Measurements from ENCODE around the gene DPYD.

Gene DPYD

GRCh38 chr1:97895278-97895677 lies 25.6 kb downstream of the DPYD start:
- peaks cover 9% of the 10 kb centered on the region for H3K4me1 Mint-ChIP-seq (ENCODE audit: low read depth)

DNA sequence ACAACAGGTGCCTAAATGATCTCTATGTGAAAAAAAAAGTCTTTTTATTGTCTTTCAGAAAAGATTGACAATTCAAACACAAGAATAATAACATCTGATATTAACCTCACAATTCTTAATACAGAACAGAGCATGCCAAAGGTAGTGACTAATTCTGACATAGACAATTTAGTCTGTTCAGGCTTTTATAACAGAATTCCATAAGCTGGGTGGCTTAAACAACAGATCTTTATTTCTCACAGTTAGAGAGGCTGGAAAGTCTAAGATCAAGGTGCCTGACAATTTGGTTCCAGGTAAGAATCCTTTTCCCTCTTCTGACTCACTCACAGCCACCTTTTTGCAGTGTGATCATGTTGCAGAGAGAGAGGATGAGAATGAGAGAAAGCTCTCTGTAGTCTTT lies 27.0 kb downstream of the DPYD start:
- H3K27ac Mint-ChIP-seq: no peak overlapping the region
- H3K36me3 Mint-ChIP-seq (ENCODE audit: low read depth): peaks cover 10% of the 10 kb centered on the region
- H3K4me3 Mint-ChIP-seq: no peak overlapping the region
- H3K4me1 Mint-ChIP-seq (ENCODE audit: low read depth): peaks cover 9% of the 10 kb centered on the region
- H3K27me3 Mint-ChIP-seq (ENCODE audit: low read depth): no peaks in the 10 kb centered on the region
- peaks cover 10% of the 10 kb centered on the region for H3K9me3 Mint-ChIP-seq
- no peak for DNase-seq (ENCODE audit: low spot score)

More at GRCh38 chr1:97895278-97895677, 25.6 kb downstream of the DPYD start:
- peaks cover 10% of the 10 kb centered on the region for H3K9me3 Mint-ChIP-seq
- peaks cover 16% of the 10 kb centered on the region for H3K36me3 Mint-ChIP-seq (ENCODE audit: low read depth)
- H3K4me3 Mint-ChIP-seq: no peak overlapping the region
- no peak for DNase-seq (ENCODE audit: low spot score)
- no peaks in the 10 kb centered on the region for H3K27me3 Mint-ChIP-seq (ENCODE audit: low read depth)
- H3K27ac Mint-ChIP-seq: no peak overlapping the region

GRCh38 chr1:97886199-97886598 lies 34.6 kb downstream of the DPYD start:
- Mint-ChIP-seq H3K9me3 (peaks cover 17% of the 10 kb centered on the region), H3K27me3 (ENCODE audit: low read depth) (no peaks in the 10 kb centered on the region), H3K36me3 (ENCODE audit: low read depth) (peaks cover 20% of the 10 kb centered on the region), H3K4me1 (ENCODE audit: low read depth) (peaks cover 9% of the 10 kb centered on the region), H3K27ac (no peak overlapping the region), H3K4me3 (no peak overlapping the region)
- DNase-seq (ENCODE audit: low spot score): no peak

DNA sequence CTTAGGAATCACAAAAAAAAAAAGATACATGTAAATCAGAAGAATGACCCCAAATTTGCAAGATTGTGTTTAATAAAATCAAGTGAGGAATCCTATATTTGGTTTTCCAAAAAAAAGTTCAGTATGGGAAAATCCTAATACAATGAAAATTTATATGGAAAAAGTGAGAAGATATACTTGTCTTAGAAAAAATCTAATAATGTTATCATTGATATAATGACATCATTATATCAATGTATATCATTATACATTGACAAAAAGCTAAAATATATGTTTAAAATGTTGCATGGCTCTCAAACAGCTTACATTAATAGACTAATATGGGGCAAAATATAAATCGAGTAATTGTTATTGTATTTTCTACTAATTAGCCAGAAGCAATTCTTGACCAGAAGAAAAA lies 37.0 kb downstream of the DPYD start:
- DNase-seq (ENCODE audit: low spot score): no peak
- Mint-ChIP-seq H3K27me3 (ENCODE audit: low read depth) (no peaks in the 10 kb centered on the region), H3K27ac (no peak overlapping the region), H3K4me3 (no peak overlapping the region), H3K4me1 (ENCODE audit: low read depth) (peaks cover 9% of the 10 kb centered on the region), H3K9me3 (peaks cover 10% of the 10 kb centered on the region), H3K36me3 (ENCODE audit: low read depth) (peaks cover 25% of the 10 kb centered on the region)

DNA sequence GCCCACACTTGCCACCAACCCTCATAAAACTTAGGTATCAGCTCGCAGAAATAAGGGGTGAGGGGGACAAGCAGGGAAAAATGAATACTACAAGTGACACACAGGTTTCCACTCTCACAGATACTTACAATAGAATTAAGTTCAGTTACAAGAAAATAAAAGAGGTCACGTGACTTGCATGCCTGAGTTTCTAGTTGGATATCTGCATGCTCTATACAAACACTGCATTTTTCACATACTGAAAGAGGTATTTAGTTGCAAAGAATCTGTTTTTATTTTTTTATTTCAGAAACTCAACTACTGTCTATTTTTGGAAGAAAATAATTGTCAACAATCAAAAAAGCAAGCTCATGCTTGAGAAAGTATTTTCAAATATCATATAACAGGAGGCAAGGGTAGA lies 43.5 kb downstream of the DPYD start:
- no peaks in the 10 kb centered on the region for H3K27me3 Mint-ChIP-seq (ENCODE audit: low read depth)
- no peak overlapping the region for H3K27ac Mint-ChIP-seq
- H3K9me3 Mint-ChIP-seq: no peaks in the 10 kb centered on the region
- no peaks in the 10 kb centered on the region for H3K4me1 Mint-ChIP-seq (ENCODE audit: low read depth)
- peaks cover 22% of the 10 kb centered on the region for H3K36me3 Mint-ChIP-seq (ENCODE audit: low read depth)
- H3K4me3 Mint-ChIP-seq: no peak overlapping the region
- DNase-seq (ENCODE audit: low spot score): no peak

DNA sequence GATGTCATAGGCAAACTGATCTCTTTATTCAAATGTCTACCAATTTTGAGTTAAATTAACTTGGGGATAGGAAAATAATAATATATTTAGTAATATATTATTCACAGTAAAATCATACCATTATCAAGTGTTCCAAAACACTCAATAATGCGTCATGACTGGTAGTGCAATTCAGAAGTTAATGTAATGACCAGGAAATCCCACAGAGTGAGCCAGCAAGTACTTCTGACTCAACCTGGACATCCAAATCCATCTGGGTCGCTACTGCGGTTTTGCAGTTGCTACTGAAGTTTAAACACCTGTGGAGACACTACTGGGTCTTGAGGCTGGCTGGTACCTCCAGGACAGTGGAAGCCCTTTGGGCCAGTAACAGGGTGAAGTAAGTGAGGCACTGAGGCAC lies 44.8 kb downstream of the DPYD start:
- peaks cover 17% of the 10 kb centered on the region for H3K36me3 Mint-ChIP-seq (ENCODE audit: low read depth)
- no peak overlapping the region for H3K4me3 Mint-ChIP-seq
- H3K27ac Mint-ChIP-seq: no peak overlapping the region
- no peak for DNase-seq (ENCODE audit: low spot score)
- no peaks in the 10 kb centered on the region for H3K27me3 Mint-ChIP-seq (ENCODE audit: low read depth)
- H3K9me3 Mint-ChIP-seq: no peaks in the 10 kb centered on the region
- H3K4me1 Mint-ChIP-seq (ENCODE audit: low read depth): no peaks in the 10 kb centered on the region

DNA sequence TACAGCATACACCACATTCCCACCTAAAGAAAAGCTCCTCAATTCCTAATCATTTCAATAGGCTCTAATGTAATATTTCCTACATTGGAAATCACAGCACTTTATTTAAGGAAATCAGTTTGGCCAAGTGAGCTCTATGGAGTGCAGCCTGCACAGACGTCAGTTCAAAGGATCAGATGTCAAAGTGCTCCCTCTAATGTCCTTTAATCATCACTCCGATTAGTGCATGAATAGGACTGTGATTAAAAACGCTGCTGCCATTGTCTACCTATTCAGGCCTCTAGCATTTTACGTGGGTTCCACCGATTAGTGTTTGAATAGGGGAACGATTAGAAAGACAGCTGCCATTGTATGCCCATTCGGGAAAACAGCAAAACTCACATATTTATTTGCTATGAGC lies 50.2 kb downstream of the DPYD start:
- Mint-ChIP-seq H3K27me3 (ENCODE audit: low read depth) (no peaks in the 10 kb centered on the region), H3K27ac (no peak overlapping the region), H3K4me3 (no peak overlapping the region), H3K9me3 (peaks cover 5% of the 10 kb centered on the region), H3K4me1 (ENCODE audit: low read depth) (peaks cover 6% of the 10 kb centered on the region), H3K36me3 (ENCODE audit: low read depth) (peaks cover 14% of the 10 kb centered on the region)
- DNase-seq (ENCODE audit: low spot score): no peak

DNA sequence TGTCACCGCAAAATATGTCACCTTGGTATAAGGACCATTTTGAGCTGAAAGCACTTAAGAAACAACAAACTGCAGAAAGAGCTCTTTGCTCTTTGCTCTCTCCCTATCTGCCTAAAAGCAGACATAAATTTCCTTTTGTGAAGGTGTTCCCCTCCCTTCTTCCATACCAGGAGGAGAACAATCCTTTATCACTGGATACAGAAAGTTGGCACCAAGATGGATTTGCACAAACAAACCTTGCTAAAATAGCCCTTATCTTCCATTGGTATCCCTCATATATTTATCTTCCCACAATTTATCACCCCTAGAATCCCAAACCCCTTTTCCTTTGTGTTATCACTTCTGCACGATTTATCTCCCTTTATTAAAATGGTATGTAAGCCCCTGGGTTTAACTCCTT lies 51.4 kb downstream of the DPYD start:
- Mint-ChIP-seq H3K36me3 (ENCODE audit: low read depth) (peaks cover 16% of the 10 kb centered on the region), H3K4me1 (ENCODE audit: low read depth) (peaks cover 14% of the 10 kb centered on the region), H3K4me3 (no peak overlapping the region), H3K27ac (no peak overlapping the region), H3K9me3 (peaks cover 5% of the 10 kb centered on the region), H3K27me3 (ENCODE audit: low read depth) (no peaks in the 10 kb centered on the region)
- no peak for DNase-seq (ENCODE audit: low spot score)

DNA sequence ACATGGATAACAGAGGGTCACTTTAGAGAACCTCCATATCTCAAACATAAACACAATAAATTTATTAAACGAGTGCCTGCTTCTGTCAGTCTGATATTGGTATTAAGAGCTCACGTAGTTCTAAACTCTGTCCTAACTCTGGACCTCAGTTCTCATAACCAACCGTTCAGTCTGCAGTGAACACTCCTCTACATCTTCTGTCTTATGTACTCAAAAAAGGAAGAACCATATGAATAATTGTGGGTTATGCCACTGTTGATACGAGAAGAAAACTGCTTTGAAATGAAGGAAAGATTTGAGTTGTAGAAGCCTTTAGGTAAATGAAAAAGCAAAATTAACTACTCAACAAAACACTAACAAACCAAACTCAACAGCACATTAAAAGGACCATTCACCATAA lies 53.7 kb downstream of the DPYD start:
- DNase-seq (ENCODE audit: low spot score): no peak
- Mint-ChIP-seq H3K4me3 (no peak overlapping the region), H3K9me3 (peaks cover 5% of the 10 kb centered on the region), H3K27me3 (ENCODE audit: low read depth) (no peaks in the 10 kb centered on the region), H3K4me1 (ENCODE audit: low read depth) (peaks cover 19% of the 10 kb centered on the region), H3K36me3 (ENCODE audit: low read depth) (peaks cover 16% of the 10 kb centered on the region), H3K27ac (no peak overlapping the region)

DNA sequence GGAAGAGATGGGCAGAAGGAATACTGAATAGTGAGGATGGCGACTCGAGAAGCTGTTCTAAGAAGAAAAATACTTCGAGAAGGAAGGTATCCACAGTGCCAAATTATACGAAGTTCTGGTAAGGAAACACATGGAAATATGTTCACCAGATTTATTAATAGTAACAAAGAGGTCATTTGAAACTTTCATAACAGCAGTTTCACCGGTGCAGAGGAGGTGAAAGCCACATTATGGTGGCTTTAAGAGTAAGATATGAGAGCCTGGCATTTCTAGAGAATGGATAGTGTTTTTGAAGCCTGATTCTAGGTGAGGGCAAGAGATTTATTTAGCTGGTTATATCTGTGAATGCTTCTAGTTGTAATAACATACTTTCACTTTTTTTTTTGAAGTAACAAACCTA lies 56.2 kb downstream of the DPYD start:
- peaks cover 19% of the 10 kb centered on the region for H3K4me1 Mint-ChIP-seq (ENCODE audit: low read depth)
- no peak overlapping the region for H3K4me3 Mint-ChIP-seq
- no peak overlapping the region for H3K27ac Mint-ChIP-seq
- peaks cover 16% of the 10 kb centered on the region for H3K36me3 Mint-ChIP-seq (ENCODE audit: low read depth)
- no peak for DNase-seq (ENCODE audit: low spot score)
- no peaks in the 10 kb centered on the region for H3K27me3 Mint-ChIP-seq (ENCODE audit: low read depth)
- peaks cover 5% of the 10 kb centered on the region for H3K9me3 Mint-ChIP-seq

GRCh38 chr1:97853221-97853620 lies 67.6 kb downstream of the DPYD start:
- H3K27me3 Mint-ChIP-seq (ENCODE audit: low read depth): no peaks in the 10 kb centered on the region
- peaks cover 1% of the 10 kb centered on the region for H3K36me3 Mint-ChIP-seq (ENCODE audit: low read depth)
- no peak for DNase-seq (ENCODE audit: low spot score)
- no peak overlapping the region for H3K27ac Mint-ChIP-seq
- H3K9me3 Mint-ChIP-seq: no peaks in the 10 kb centered on the region
- no peak overlapping the region for H3K4me3 Mint-ChIP-seq
- H3K4me1 Mint-ChIP-seq (ENCODE audit: low read depth): peaks cover 17% of the 10 kb centered on the region

DNA sequence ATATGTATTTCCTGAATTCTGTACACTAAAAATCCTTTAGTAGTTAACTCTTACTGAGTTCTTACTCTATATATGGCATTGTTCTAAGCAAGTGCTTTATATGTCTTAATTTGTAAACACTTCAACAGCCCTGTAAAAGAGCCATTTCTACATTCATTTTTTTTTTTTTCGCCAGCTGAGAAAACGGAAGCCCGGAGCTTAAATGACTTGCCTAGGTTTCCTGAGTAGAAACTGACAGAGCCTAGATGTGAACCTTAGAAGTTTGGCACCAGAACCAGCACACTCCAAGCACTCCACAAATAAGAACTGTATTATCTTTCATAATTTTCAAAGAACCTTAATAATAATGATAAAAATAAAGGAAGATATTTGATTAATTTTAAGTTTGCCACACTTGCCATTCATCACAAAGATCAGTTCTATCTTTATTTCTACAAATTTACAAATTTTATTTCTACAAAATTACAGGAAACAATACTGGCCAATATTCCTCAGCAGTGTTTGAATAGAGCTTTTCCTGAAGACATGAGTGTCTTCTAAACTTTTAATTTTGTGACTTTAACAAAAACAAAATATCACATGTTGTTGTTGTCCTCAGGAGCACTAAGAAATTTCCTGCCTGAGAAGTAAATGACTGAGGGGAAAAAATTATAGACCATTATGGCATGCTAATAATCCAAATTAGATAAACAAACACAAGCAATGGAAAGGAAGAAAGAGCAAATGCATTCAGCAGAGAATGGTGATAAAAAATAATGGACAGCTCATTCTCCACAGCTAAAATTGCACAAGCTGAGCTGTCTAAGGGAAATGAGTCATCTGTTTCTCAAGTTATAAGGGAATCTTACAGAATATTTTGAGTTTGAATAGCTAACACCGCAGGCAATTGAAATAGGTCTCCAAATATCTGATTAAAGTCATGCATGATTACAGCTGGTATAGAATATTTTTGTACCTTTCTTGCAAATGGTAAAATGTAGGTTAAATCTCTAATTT lies 71.2 kb downstream of the DPYD start:
- no peaks in the 10 kb centered on the region for H3K27me3 Mint-ChIP-seq (ENCODE audit: low read depth)
- H3K4me1 Mint-ChIP-seq (ENCODE audit: low read depth): peaks cover 17% of the 10 kb centered on the region
- no peak overlapping the region for H3K27ac Mint-ChIP-seq

DNA sequence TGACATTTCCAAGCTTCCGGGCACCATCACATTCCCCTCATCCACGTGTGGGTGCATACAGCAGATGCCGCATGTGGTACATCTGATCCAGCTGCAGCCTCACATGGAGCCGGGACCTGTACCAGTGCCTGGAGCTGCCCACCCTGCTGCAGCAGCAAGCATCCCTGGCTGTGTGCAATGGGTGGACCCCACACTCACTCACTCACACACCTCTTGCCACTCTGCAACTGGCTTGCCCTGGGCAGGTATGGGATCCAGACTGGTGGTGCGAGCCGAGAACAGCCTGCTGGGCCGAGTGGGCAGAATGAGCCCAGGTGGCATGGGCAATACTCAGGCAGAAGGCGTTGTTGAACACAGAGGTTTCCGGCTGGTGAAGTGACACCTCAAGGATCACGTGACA lies 75.0 kb downstream of the DPYD start:
- no peak overlapping the region for H3K4me3 Mint-ChIP-seq
- H3K4me1 Mint-ChIP-seq (ENCODE audit: low read depth): peaks cover 10% of the 10 kb centered on the region
- DNase-seq (ENCODE audit: low spot score): no peak
- H3K27ac Mint-ChIP-seq: no peak overlapping the region
- no peaks in the 10 kb centered on the region for H3K27me3 Mint-ChIP-seq (ENCODE audit: low read depth)
- peaks cover 11% of the 10 kb centered on the region for H3K36me3 Mint-ChIP-seq (ENCODE audit: low read depth)
- peaks cover 3% of the 10 kb centered on the region for H3K9me3 Mint-ChIP-seq

More for the DNA sequence above, 71.2 kb downstream of the DPYD start:
- H3K9me3 Mint-ChIP-seq: peaks cover 3% of the 10 kb centered on the region
- H3K36me3 Mint-ChIP-seq (ENCODE audit: low read depth): peaks cover 10% of the 10 kb centered on the region
- DNase-seq (ENCODE audit: low spot score): no peak
- H3K4me3 Mint-ChIP-seq: peak overlapping the region; percentile 18

DNA sequence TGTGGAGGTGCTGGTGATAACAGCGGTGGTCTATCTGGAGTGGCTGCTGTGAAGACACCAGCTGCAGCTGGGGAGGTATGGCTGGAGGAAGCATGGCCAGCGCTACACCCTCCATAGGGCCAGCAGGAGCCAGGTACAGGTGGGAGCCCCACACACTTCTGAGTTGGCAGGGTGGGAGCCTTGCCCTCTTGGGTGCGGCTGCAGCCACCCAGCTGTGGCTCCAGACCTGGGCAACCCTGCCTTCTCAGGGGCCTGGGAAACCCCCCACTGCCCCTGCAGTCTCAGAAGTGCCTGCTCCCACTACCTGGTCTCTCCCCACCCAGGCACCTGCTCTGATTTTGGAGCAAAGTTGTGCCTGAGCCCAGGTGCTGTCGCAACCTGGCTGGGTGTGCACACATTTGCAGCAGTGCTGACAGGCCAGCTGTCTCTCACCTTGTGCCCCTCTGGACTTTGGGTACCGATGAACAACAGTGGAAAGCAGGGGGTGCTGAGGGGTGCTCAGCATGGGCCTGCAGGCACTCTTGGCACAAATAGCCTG lies 76.2 kb downstream of the DPYD start:
- H3K4me3 Mint-ChIP-seq: no peak overlapping the region
- peaks cover 5% of the 10 kb centered on the region for H3K4me1 Mint-ChIP-seq (ENCODE audit: low read depth)
- peaks cover 3% of the 10 kb centered on the region for H3K9me3 Mint-ChIP-seq
- no peaks in the 10 kb centered on the region for H3K27me3 Mint-ChIP-seq (ENCODE audit: low read depth)
- H3K27ac Mint-ChIP-seq: no peak overlapping the region
- peaks cover 11% of the 10 kb centered on the region for H3K36me3 Mint-ChIP-seq (ENCODE audit: low read depth)
- no peak for DNase-seq (ENCODE audit: low spot score)

Measured in T-helper 2 cell treated with Interferon-gamma antibody and Interleukin-4, amounts not matched to agents 5 μg/mL and 100 μg/mL, for 36 hours (primary cell).